A549 (cell line): ENCODE results near the gene NCOR2. TPM values are rescaled to one million over a fixed set of nuclear protein-coding genes. Genes with fewer than 3 reads are reported as not detected.

Source experiments
- ATAC-seq, 2 experiments: fragments of 200-7000 bp in 1 of 2; fragments of >200 bp in 1 of 2; cut with Nextera tagmentation in 1 of 2; cut with Tn5 transposase in 1 of 2; 3 replicates each; pipeline versions ENCODE4 v1.8.0 to v1.9.1; 2018 to 2020; ENCODE audit warnings: mild to moderate bottlenecking in 1 of 2, moderate library complexity in 1 of 2
- CTCF ChIA-PET: fragments of 300-600 bp; sonication (Branson Sonifier 250); formaldehyde crosslinking; extraction: SDS; loops from one replicate; lab custom pipeline; 2021; ENCODE audit warnings: antibody characterized with exemption, inconsistent platforms; lab: Yijun Ruan, JAX
- POLR2A ChIA-PET: fragments of 350-600 bp; formaldehyde crosslinking; extraction: SDS; loops from one replicate; lab custom pipeline; 2021; ENCODE audit warnings: antibody characterized with exemption, inconsistent platforms; lab: Yijun Ruan, JAX
- DNase-seq, 2 experiments: peaks; one replicate each; pipeline versions ENCODE4 v3.0.0 to v3.0.0-alpha.2; 2011 to 2016; ENCODE audit warnings: low read depth in 1 of 2, low spot score in 1 of 2
- FAIRE-seq: peaks from 2 replicates; lab custom pipeline; 2011; peaks lifted over from hg19 to GRCh38; lab: Jason Lieb, UNC
- H3K27ac ChIP-seq, 2 experiments: fragments of >200 bp; sonication (Bioruptor Twin); formaldehyde crosslinking; 3 replicates each; pipeline ENCODE4 v1.5.1; 2016 to 2017
- H3K4me1 ChIP-seq: fragments of >200 bp; sonication (Bioruptor Twin); formaldehyde crosslinking; 3 replicates; pipeline ENCODE4 v1.6.1; 2016
- H3K4me2 ChIP-seq: fragments of >200 bp; sonication (Bioruptor Twin); formaldehyde crosslinking; 3 replicates; pipeline ENCODE4 v1.6.1; 2016
- H3K4me3 ChIP-seq: fragments of >200 bp; sonication (Bioruptor Twin); formaldehyde crosslinking; 3 replicates; pipeline ENCODE4 v1.5.1; 2016
- H3K9me3 ChIP-seq: fragments of >200 bp; sonication (Bioruptor Twin); formaldehyde crosslinking; 3 replicates; pipeline ENCODE4 v1.6.1; 2016
- BCL3 ChIP-seq: fragments of >200 bp; sonication (Bioruptor Twin); formaldehyde crosslinking; IDR thresholded peaks from 3 replicates; pipeline ENCODE4 v1.6.1; 2016
- CEBPB ChIP-seq, 2 experiments: fragments of >200 bp in 1 of 2; sonication (Bioruptor Twin) in 1 of 2; formaldehyde crosslinking in 1 of 2; IDR thresholded peaks; 2 replicates each; pipeline ENCODE4 v1.6.1; 2012 to 2016
- CHD2 ChIP-seq: fragments of 150-350 bp; IDR thresholded peaks from 2 replicates; pipeline ENCODE4 v1.6.1; 2014; ENCODE audit warnings: low read length; ENCODE audit not compliant: partially characterized antibody
- E2F6 ChIP-seq: IDR thresholded peaks from 2 replicates; pipeline ENCODE4 v1.6.1; 2012; ENCODE audit warnings: low read depth, borderline replicate concordance
- EP300 ChIP-seq, 2 experiments: fragments of >200 bp; sonication (Bioruptor Twin); formaldehyde crosslinking; IDR thresholded peaks; 2 replicates in 1 of 2; 3 replicates in 1 of 2; pipeline ENCODE4 v1.6.1; 2016 to 2017
- HES2 ChIP-seq: fragments of >200 bp; sonication (Bioruptor Twin); formaldehyde crosslinking; IDR thresholded peaks from 2 replicates; pipeline ENCODE4 v1.6.1; 2016
- HEYL ChIP-seq: fragments of 250-450 bp; sonication (Bioruptor Pico); IDR thresholded peaks from 2 replicates; pipeline ENCODE4 v1.8.0; 2021; ENCODE audit warnings: mild to moderate bottlenecking, moderate library complexity
- HOXB13 ChIP-seq: fragments of 250-450 bp; sonication (Bioruptor Pico); IDR thresholded peaks from 2 replicates; pipeline ENCODE4 v1.5.0; 2020; ENCODE audit warnings: low read depth, mild to moderate bottlenecking, moderate library complexity
- HOXB5 ChIP-seq: fragments of 250-450 bp; sonication (Bioruptor Pico); IDR thresholded peaks from 2 replicates; pipeline ENCODE4 v1.5.0; 2020; ENCODE audit warnings: mild to moderate bottlenecking, moderate library complexity
- JUN ChIP-seq, 2 experiments: fragments of >200 bp; sonication (Bioruptor Twin); formaldehyde crosslinking; IDR thresholded peaks; 2 replicates in 1 of 2; 3 replicates in 1 of 2; pipeline ENCODE4 v1.6.1; 2016 to 2017
- JUNB ChIP-seq: fragments of >200 bp; sonication (Bioruptor Twin); formaldehyde crosslinking; IDR thresholded peaks from 2 replicates; pipeline ENCODE4 v1.6.1; 2016
- KDM1A ChIP-seq: fragments of 200-600 bp; sonication (generic); IDR thresholded peaks from 2 replicates; pipeline ENCODE4 v1.6.1; 2016; ENCODE audit warnings: low read depth, mild to moderate bottlenecking
- KDM5A ChIP-seq: fragments of 200-600 bp; sonication (generic); IDR thresholded peaks from 2 replicates; pipeline ENCODE4 v1.6.1; 2016; ENCODE audit warnings: antibody characterized with exemption, mild to moderate bottlenecking
- MAFK ChIP-seq: fragments of 450-650 bp; IDR thresholded peaks from 2 replicates; pipeline ENCODE4 v1.6.1; 2014; ENCODE audit not compliant: partially characterized antibody
- MAX ChIP-seq: IDR thresholded peaks from 2 replicates; pipeline ENCODE4 v1.6.1; 2012
- MAZ ChIP-seq: fragments of 150-350 bp; IDR thresholded peaks from 2 replicates; pipeline ENCODE4 v1.6.1; 2014; ENCODE audit warnings: antibody characterized with exemption, low read depth, low read length, borderline replicate concordance
- MYC ChIP-seq: IDR thresholded peaks from 2 replicates; pipeline ENCODE4 v1.6.1; 2012; ENCODE audit warnings: mild to moderate bottlenecking, inconsistent platforms, low read length, improper control_type of control experiment, borderline replicate concordance
- NFE2L2 ChIP-seq: fragments of 150-350 bp; conservative IDR thresholded peaks from 2 replicates; pipeline ENCODE4 v1.6.1; 2014; ENCODE audit warnings: low read length
- NR3C1 ChIP-seq: fragments of >200 bp; sonication (Bioruptor Twin); formaldehyde crosslinking; IDR thresholded peaks from 3 replicates; pipeline ENCODE4 v1.6.1; 2017
- RAD21 ChIP-seq, 2 experiments: fragments of >200 bp in 1 of 2; sonication (Bioruptor Twin) in 1 of 2; formaldehyde crosslinking in 1 of 2; IDR thresholded peaks in 1 of 2; conservative IDR thresholded peaks in 1 of 2; 2 replicates in 1 of 2; 3 replicates in 1 of 2; pipeline ENCODE4 v1.6.1; 2012 to 2018; ENCODE audit warnings: inconsistent platforms in 1 of 2
- RCOR1 ChIP-seq: fragments of 150-350 bp; IDR thresholded peaks from 2 replicates; pipeline ENCODE4 v1.6.1; 2014; ENCODE audit warnings: antibody characterized with exemption, low read length, low read depth
- REST ChIP-seq: fragments of 200-600 bp; sonication (generic); IDR thresholded peaks from 2 replicates; pipeline ENCODE4 v1.6.1; 2016; ENCODE audit warnings: antibody characterized with exemption, mild to moderate bottlenecking, moderate library complexity
- RNF2 ChIP-seq: fragments of 200-600 bp; sonication (generic); IDR thresholded peaks from 2 replicates; pipeline ENCODE4 v1.6.1; 2016; ENCODE audit warnings: low read depth, mild to moderate bottlenecking, antibody characterized with exemption, moderate library complexity, borderline replicate concordance
- ZFP36 ChIP-seq: fragments of 450-650 bp; IDR thresholded peaks from 2 replicates; pipeline ENCODE4 v1.6.1; 2014; ENCODE audit warnings: borderline replicate concordance; ENCODE audit not compliant: partially characterized antibody
- ZNF302 ChIP-seq: fragments of 250-450 bp; sonication (Bioruptor Pico); IDR thresholded peaks from 2 replicates; pipeline ENCODE4 v1.9.0; 2021; ENCODE audit warnings: inconsistent platforms, mild to moderate bottlenecking, moderate library complexity
- WGBS: methylation state at CpG from one replicate; pipeline ENCODE4 v1.1.6; 2017; ENCODE audit errors: missing lambda C conversion rate; 5-methylcytosine and 5-hydroxymethylcytosine counted together
- polyA plus RNA-seq, 4 experiments: library from polyadenylated mRNA; depleted of rRNA in 3 of 4; stranded (reverse); fragments of >200 nt; fragmentation: RNase III in 1 of 4; extraction: RNeasy Plus Mini Kit Qiagen cat#74134 plus additional on column Dnase treatment in 1 of 4; gene quantifications; 2 replicates in 3 of 4; 3 replicates in 1 of 4; pipeline ENCODE4 v1.2.3, GENCODE V29; 2011 to 2017

The NCOR2 gene
- polyA plus RNA-seq, 2 of the 4 experiments (the other 2 are of a cell fraction) = 14.1 to 151 TPM

- TF ChIP-seq MAX = 0 out of 2 replicates have a peak, but pooled peaks have one; percentile 20
- peak; percentile 29 to 63; a peak in 2 of 5 replicates for TF ChIP-seq EP300 (IDR thresholded peaks at IDR 0.05)
- peak in 1 of 2 experiments; percentile 66; a peak in 2 of 5 replicates for TF ChIP-seq JUN (IDR thresholded peaks at IDR 0.05)
- TF ChIP-seq HOXB13 = no peak
- CTCF ChIA-PET = no interaction called here
- no peak overlapping the region for H3K4me3 ChIP-seq
- H3K4me2 ChIP-seq = peak overlapping the region; percentile 57
- peak overlapping the region; percentile 54 to 78 for H3K27ac ChIP-seq
- POLR2A ChIA-PET = no interaction called here
- ATAC-seq (peak; percentile 23 to 30; a peak in 3 of 6 replicates), DNase-seq (peak; percentile 36 to 71), FAIRE-seq (no peak)
- H3K9me3 ChIP-seq = no peaks in the 10 kb centered on the region
- H3K4me1 ChIP-seq = peaks cover 42% of the 10 kb centered on the region
- 43% methylated on average over 31 of the region's 32 CpGs for WGBS
Measured at GRCh38 chr12:124609041-124609989, 41.9 kb upstream of the NCOR2 start.

GRCh38 chr12:124608450-124608870 lies 41.0 kb upstream of the NCOR2 start:
- no peak for FAIRE-seq
- H3K9me3 ChIP-seq = no peaks in the 10 kb centered on the region
- ChIA-PET CTCF (interaction anchor here (1.2 kb wide), 1 partner anchor 41 kb away, joined by 3 read pairs; no protein-coding TSS in a partner anchor), POLR2A (no interaction called here)
- DNase-seq = no peak
- WGBS = 80% methylated on average over 10 of the region's 10 CpGs
- TF ChIP-seq HEYL = no peak
- peak; percentile 15 for TF ChIP-seq MAFK
- no peak for TF ChIP-seq KDM1A
- no peak for TF ChIP-seq HOXB13
- TF ChIP-seq, all 56 proteins: peak for 1
- no peak overlapping the region for H3K4me3 ChIP-seq
- H3K4me1 ChIP-seq = peaks cover 49% of the 10 kb centered on the region
- peak overlapping the region; percentile 57 for H3K4me2 ChIP-seq
- H3K27ac ChIP-seq = peak overlapping the region; percentile 54 to 78
- ATAC-seq = no peak

- Histone ChIP-seq H3K4me3 (no peak overlapping the region), H3K4me2 (peak overlapping the region; percentile 57), H3K4me1 (peaks cover 50% of the 10 kb centered on the region), H3K9me3 (no peaks in the 10 kb centered on the region), H3K27ac (peak overlapping the region; percentile 54 to 78)
- ChIA-PET CTCF (interaction anchor here (1.2 kb wide), 1 partner anchor 42 kb away, joined by 3 read pairs; no protein-coding TSS in a partner anchor), POLR2A (no interaction called here)
- FAIRE-seq (no peak), ATAC-seq (peak in 1 of 2 experiments; percentile 21; a peak in 2 of 6 replicates), DNase-seq (no peak)
- 93% methylated on average over 23 of the region's 23 CpGs for WGBS
- TF ChIP-seq ZFP36 (no peak), JUNB (no peak), MAZ (no peak), CHD2 (no peak), RAD21 (conservative IDR thresholded peaks at IDR 0.05 in 1 of 2, IDR thresholded peaks at IDR 0.05 in 1 of 2) (no peak), HOXB5 (CRISPR knock-in tag) (no peak), KDM5A (no peak), NR3C1 (no peak), E2F6 (no peak), CEBPB (IDR thresholded peaks at IDR 0.05) (no peak), REST (no peak), RCOR1 (no peak), BCL3 (no peak), MYC (no peak), JUN (IDR thresholded peaks at IDR 0.05) (no peak), HES2 (no peak), RNF2 (no peak), ZNF302 (no peak), NFE2L2 (no peak)
Measured at GRCh38 chr12:124607681-124608425, 40.4 kb upstream of the NCOR2 start.
